SK-N-MC (cell line): ENCODE results near the gene S100A9.

ENCODE experiments used
- DNase-seq: peaks from one replicate; pipeline ENCODE4 v3.0.0-alpha.2; 2011; ENCODE audit warnings: low read depth, low spot score
- H3K27ac ChIP-seq: fragments of 200-600 bp; sonication (generic); 2 replicates; pipeline ENCODE4 v1.5.1; 2016; ENCODE audit warnings: mixed run types
- H3K36me3 ChIP-seq: fragments of 200-600 bp; sonication (generic); 2 replicates; pipeline ENCODE4 v1.6.1; 2017; ENCODE audit warnings: antibody characterized with exemption, low read length, mixed read lengths; ENCODE audit not compliant: insufficient read depth
- H3K4me3 ChIP-seq: fragments of 200-600 bp; sonication (generic); 2 replicates; pipeline ENCODE4 v1.5.1; 2016
- H3K9ac ChIP-seq: fragments of 200-600 bp; sonication (generic); 2 replicates; pipeline ENCODE4 v1.8.0; 2017; ENCODE audit warnings: mixed run types, mixed read lengths; ENCODE audit not compliant: insufficient read length
- H3K9me3 ChIP-seq: fragments of 200-600 bp; sonication (generic); 2 replicates; pipeline ENCODE4 v1.6.1; 2017; ENCODE audit warnings: low read depth, mild to moderate bottlenecking, antibody characterized with exemption, low read length, moderate library complexity, mixed read lengths
- EZH2 ChIP-seq: fragments of 200-600 bp; sonication (generic); IDR thresholded peaks from one replicate; pipeline ENCODE4 v1.6.1; 2017; ENCODE audit warnings: antibody characterized with exemption
- FOXP2 ChIP-seq: optimal IDR thresholded peaks from 2 replicates; pipeline ENCODE3; 2011; ENCODE audit warnings: mild to moderate bottlenecking, moderate library complexity; ENCODE audit not compliant: insufficient read depth; ENCODE audit errors: extremely low read length, control extremely low read depth
- POLR2AphosphoS5 ChIP-seq: IDR thresholded peaks from 2 replicates; pipeline ENCODE4 v1.6.1; 2012; ENCODE audit warnings: mild to moderate bottlenecking, low read depth, low read length, borderline replicate concordance

Gene S100A9

GRCh38 chr1:153395776-153396175 is 38.1 kb downstream of the S100A9 start:
- Histone ChIP-seq H3K4me3 (no peak overlapping the region), H3K9me3 (no peaks in the 10 kb centered on the region), H3K36me3 (no peaks in the 10 kb centered on the region), H3K27ac (no peak overlapping the region), H3K9ac (no peak overlapping the region)
- no peak for DNase-seq
- TF ChIP-seq EZH2 (no peak), POLR2AphosphoS5 (no peak), FOXP2 (no peak)

- no peak for DNase-seq
- Histone ChIP-seq H3K36me3 (no peaks in the 10 kb centered on the region), H3K27ac (no peak overlapping the region), H3K9me3 (no peaks in the 10 kb centered on the region), H3K4me3 (no peak overlapping the region), H3K9ac (no peak overlapping the region)
- TF ChIP-seq POLR2AphosphoS5, result no peak
- no peak for TF ChIP-seq FOXP2
Observed at GRCh38 chr1:153396461-153396860, 38.8 kb downstream of the S100A9 start.

GRCh38 chr1:153397051-153397923 is 39.6 kb downstream of the S100A9 start:
- DNase-seq, result no peak
- no peaks in the 10 kb centered on the region for H3K9me3 ChIP-seq

GRCh38 chr1:153397924-153398651 is 40.4 kb downstream of the S100A9 start:
- no peak for TF ChIP-seq POLR2AphosphoS5
- no peak for TF ChIP-seq FOXP2
- no peak for TF ChIP-seq EZH2
- no peak overlapping the region for H3K4me3 ChIP-seq
- H3K36me3 ChIP-seq, result no peaks in the 10 kb centered on the region
- no peaks in the 10 kb centered on the region for H3K9me3 ChIP-seq
- no peak overlapping the region for H3K9ac ChIP-seq
- H3K27ac ChIP-seq, result no peak overlapping the region
- no peak for DNase-seq

More at GRCh38 chr1:153397051-153397923, 39.6 kb downstream of the S100A9 start:
- no peak overlapping the region for H3K9ac ChIP-seq
- H3K36me3 ChIP-seq, result no peaks in the 10 kb centered on the region
- no peak overlapping the region for H3K4me3 ChIP-seq
- TF ChIP-seq EZH2, result no peak
- no peak overlapping the region for H3K27ac ChIP-seq

- Histone ChIP-seq H3K4me3 (no peak overlapping the region), H3K9ac (no peak overlapping the region), H3K9me3 (no peaks in the 10 kb centered on the region), H3K36me3 (no peaks in the 10 kb centered on the region), H3K27ac (no peak overlapping the region)
- no peak for DNase-seq
- TF ChIP-seq EZH2, result no peak
- no peak for TF ChIP-seq POLR2AphosphoS5
- TF ChIP-seq FOXP2, result no peak
Observed at GRCh38 chr1:153399401-153400055, 41.9 kb downstream of the S100A9 start.

- H3K27ac ChIP-seq, result no peak overlapping the region
Observed at GRCh38 chr1:153400244-153400643, 42.6 kb downstream of the S100A9 start.

GRCh38 chr1:153401461-153401860 is 43.8 kb downstream of the S100A9 start:
- no peak for TF ChIP-seq POLR2AphosphoS5
- no peak for TF ChIP-seq FOXP2
- TF ChIP-seq EZH2, result no peak

More at GRCh38 chr1:153400244-153400643, 42.6 kb downstream of the S100A9 start:
- Histone ChIP-seq H3K9ac (no peak overlapping the region), H3K4me3 (no peak overlapping the region), H3K36me3 (no peaks in the 10 kb centered on the region), H3K9me3 (no peaks in the 10 kb centered on the region)
- TF ChIP-seq FOXP2 (no peak), EZH2 (no peak), POLR2AphosphoS5 (no peak)
- DNase-seq, result no peak

GRCh38 chr1:153402226-153402625 is 44.6 kb downstream of the S100A9 start:
- no peaks in the 10 kb centered on the region for H3K9me3 ChIP-seq
- no peak overlapping the region for H3K4me3 ChIP-seq
- no peak overlapping the region for H3K27ac ChIP-seq
- DNase-seq, result no peak
- no peaks in the 10 kb centered on the region for H3K36me3 ChIP-seq
- no peak overlapping the region for H3K9ac ChIP-seq
- TF ChIP-seq POLR2AphosphoS5 (no peak), EZH2 (no peak), FOXP2 (no peak)

More at GRCh38 chr1:153401461-153401860, 43.8 kb downstream of the S100A9 start:
- no peak overlapping the region for H3K27ac ChIP-seq
- no peaks in the 10 kb centered on the region for H3K36me3 ChIP-seq
- H3K9me3 ChIP-seq, result no peaks in the 10 kb centered on the region
- H3K4me3 ChIP-seq, result no peak overlapping the region
- DNase-seq, result no peak
- H3K9ac ChIP-seq, result no peak overlapping the region
